Measurements from ENCODE around the gene ZNF446.

Gene ZNF446

DNA sequence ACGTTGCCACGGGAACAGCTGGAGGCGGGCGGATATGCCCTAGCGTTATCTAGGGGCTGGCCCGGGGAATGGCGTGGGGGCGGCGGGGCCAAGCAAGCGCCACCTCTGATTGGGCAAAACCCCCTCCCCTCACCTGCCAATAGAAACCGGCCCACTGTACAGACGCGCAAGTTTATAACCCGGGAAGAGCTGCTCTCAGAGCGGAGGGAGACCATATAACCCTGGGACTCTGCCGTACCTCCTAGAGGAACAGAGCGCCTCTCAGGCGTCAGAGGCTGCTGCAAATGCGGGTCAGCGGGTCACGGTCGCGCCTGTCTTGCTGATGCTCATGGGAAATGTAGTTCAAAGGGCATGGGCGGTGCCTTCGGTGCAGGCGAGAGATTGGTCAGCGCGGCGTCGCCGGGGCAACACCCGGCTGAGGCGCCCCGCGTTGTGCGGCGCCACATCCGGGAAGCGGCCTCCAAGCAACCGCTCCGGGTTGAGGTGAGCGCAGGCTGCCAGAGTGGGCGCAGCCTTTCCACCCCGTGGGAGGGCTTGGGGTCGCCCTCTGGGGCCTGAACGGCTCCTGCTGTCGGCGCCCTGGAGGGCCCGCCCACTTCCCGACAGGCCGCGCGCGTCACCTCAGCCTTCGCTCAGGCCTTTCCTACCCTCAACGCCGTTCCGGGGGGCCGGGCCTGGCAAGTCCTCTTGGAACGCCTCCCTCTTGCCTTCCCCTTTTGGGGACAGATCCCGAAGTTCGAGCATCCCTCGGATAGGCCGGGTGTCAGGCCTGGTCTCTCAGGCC, at the start of gene ZNF446:
Gene ZNF446 (plus strand): TSS at position 639 of the 784 bp plus-strand sequence. CDS start 867 bp downstream, outside the sequence.
- TF ChIP-seq, protein P1, sequence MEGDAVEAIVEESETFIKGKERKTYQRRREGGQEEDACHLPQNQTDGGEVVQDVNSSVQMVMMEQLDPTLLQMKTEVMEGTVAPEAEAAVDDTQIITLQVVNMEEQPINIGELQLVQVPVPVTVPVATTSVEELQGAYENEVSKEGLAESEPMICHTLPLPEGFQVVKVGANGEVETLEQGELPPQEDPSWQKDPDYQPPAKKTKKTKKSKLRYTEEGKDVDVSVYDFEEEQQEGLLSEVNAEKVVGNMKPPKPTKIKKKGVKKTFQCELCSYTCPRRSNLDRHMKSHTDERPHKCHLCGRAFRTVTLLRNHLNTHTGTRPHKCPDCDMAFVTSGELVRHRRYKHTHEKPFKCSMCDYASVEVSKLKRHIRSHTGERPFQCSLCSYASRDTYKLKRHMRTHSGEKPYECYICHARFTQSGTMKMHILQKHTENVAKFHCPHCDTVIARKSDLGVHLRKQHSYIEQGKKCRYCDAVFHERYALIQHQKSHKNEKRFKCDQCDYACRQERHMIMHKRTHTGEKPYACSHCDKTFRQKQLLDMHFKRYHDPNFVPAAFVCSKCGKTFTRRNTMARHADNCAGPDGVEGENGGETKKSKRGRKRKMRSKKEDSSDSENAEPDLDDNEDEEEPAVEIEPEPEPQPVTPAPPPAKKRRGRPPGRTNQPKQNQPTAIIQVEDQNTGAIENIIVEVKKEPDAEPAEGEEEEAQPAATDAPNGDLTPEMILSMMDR (IDR thresholded peaks at IDR 0.05; ENCODE audit: low read depth, low read length): no peak
- TF ChIP-seq EZH2phosphoT487 (IDR thresholded peaks at IDR 0.05; ENCODE audit: low read depth): no peak
- H3K9me3 ChIP-seq (ENCODE audit: insufficient read depth, low read length): no peaks in the 10 kb centered on the region
- peak within 1 kb of the TSS; percentile 83 for H3K4me3 ChIP-seq (ENCODE audit: low read length)
- no peaks in the 10 kb centered on the region for H3K27me3 ChIP-seq (ENCODE audit: low read depth, low read length)
- no peaks in the 10 kb centered on the region for H3K79me2 ChIP-seq (ENCODE audit: low read length)
- peak within 1 kb of the TSS; percentile 86 for H3K4me2 ChIP-seq (ENCODE audit: low read length)
- peaks cover 13% of the 10 kb centered on the region for H3K36me3 ChIP-seq (replicated peaks; ENCODE audit: low read depth, low read length)
- no peaks in the 10 kb centered on the region for H4K20me1 ChIP-seq (ENCODE audit: insufficient read depth, low read length)
- H2AFZ ChIP-seq (ENCODE audit: low read depth, low read length): peak within 1 kb of the TSS; percentile 64
- peaks cover 25% of the 10 kb centered on the region for H3K4me1 ChIP-seq (ENCODE audit: low read length)
- peak within 1 kb of the TSS; percentile 83 for H3K27ac ChIP-seq (ENCODE audit: low read length)
- peak within 1 kb of the TSS; percentile 84 for H3K9ac ChIP-seq (ENCODE audit: low read length)

DNA sequence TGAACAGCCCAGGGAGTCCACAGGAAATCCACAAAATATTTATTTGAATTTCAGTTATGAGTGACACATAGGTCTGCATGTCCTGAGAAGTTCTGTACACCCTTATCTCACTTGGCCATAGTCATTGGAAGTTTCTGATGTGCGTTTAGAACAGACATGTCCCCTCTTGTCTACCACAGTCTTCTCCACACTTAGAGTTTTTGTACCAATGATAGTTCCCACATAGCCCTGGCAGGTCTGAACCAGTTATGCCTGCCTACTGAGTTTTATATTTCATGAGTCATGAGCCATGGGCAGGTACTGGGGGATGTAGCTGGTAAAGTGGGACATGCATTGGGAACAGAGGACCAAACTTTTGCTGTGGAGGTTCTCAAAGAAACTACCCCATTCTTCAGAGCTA, 47.5 kb upstream of the ZNF446 start:
- Histone ChIP-seq H3K27me3 (ENCODE audit: low read depth, low read length) (no peaks in the 10 kb centered on the region), H3K4me2 (ENCODE audit: low read length) (no peak overlapping the region), H3K4me1 (ENCODE audit: low read length) (no peaks in the 10 kb centered on the region), H3K79me2 (ENCODE audit: low read length) (no peaks in the 10 kb centered on the region), H2AFZ (ENCODE audit: low read depth, low read length) (no peak overlapping the region), H4K20me1 (ENCODE audit: insufficient read depth, low read length) (no peaks in the 10 kb centered on the region), H3K9ac (ENCODE audit: low read length) (no peak overlapping the region), H3K4me3 (ENCODE audit: low read length) (no peak overlapping the region), H3K36me3 (replicated peaks; ENCODE audit: low read depth, low read length) (peaks cover 11% of the 10 kb centered on the region), H3K9me3 (ENCODE audit: insufficient read depth, low read length) (no peaks in the 10 kb centered on the region), H3K27ac (ENCODE audit: low read length) (no peak overlapping the region)
- TF ChIP-seq EZH2phosphoT487 (IDR thresholded peaks at IDR 0.05; ENCODE audit: low read depth): no peak
- TF ChIP-seq, protein P1 (IDR thresholded peaks at IDR 0.05; ENCODE audit: low read depth, low read length): no peak

DNA sequence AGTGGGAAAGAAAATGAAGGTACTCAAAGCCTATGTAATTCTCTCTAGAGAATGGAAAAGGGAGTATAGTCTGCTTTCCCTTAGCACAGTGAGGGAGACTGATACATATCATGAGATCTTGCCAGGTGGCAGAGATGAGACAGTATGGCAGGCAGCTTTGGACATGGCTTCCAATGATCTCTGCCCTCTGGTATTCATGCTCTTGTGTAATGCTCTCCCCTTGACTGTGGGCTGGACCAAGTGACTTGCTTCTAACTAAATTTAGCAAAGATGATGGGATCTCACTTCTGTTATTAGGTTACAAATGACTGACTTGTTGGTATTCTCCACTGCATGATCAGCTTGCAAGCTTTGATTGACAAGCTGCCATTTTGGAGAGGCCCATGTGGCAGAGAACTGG, 46.4 kb upstream of the ZNF446 start:
- Histone ChIP-seq H3K79me2 (ENCODE audit: low read length) (no peaks in the 10 kb centered on the region), H2AFZ (ENCODE audit: low read depth, low read length) (no peak overlapping the region), H3K36me3 (replicated peaks; ENCODE audit: low read depth, low read length) (peaks cover 20% of the 10 kb centered on the region), H3K9me3 (ENCODE audit: insufficient read depth, low read length) (no peaks in the 10 kb centered on the region), H4K20me1 (ENCODE audit: insufficient read depth, low read length) (no peaks in the 10 kb centered on the region), H3K27ac (ENCODE audit: low read length) (no peak overlapping the region), H3K4me1 (ENCODE audit: low read length) (no peaks in the 10 kb centered on the region), H3K27me3 (ENCODE audit: low read depth, low read length) (no peaks in the 10 kb centered on the region), H3K4me3 (ENCODE audit: low read length) (no peak overlapping the region), H3K9ac (ENCODE audit: low read length) (no peak overlapping the region), H3K4me2 (ENCODE audit: low read length) (no peak overlapping the region)
- TF ChIP-seq, protein P1 (IDR thresholded peaks at IDR 0.05; ENCODE audit: low read depth, low read length): no peak
- no peak for TF ChIP-seq EZH2phosphoT487 (IDR thresholded peaks at IDR 0.05; ENCODE audit: low read depth)

DNA sequence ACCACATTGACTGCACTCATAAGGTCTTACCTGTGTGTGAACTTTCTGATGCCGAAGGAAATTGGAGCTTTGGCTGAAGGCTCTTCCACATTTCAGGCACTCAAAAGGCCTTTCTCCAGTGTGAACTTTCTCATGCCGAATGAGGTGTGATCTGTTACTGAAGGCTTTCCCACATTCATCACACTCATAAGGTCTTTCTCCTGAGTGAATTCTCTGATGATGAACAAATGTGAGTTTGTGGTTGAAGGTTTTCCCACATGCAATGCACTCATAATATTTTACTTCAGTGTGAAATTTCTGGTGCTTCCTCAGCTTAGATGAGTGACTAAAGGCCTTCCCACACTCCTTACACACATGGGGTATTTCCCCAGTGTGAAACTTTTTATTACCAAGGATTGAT, 41.9 kb upstream of the ZNF446 start:
- Histone ChIP-seq H3K4me3 (ENCODE audit: low read length) (no peak overlapping the region), H3K4me2 (ENCODE audit: low read length) (no peak overlapping the region), H3K79me2 (ENCODE audit: low read length) (no peaks in the 10 kb centered on the region), H4K20me1 (ENCODE audit: insufficient read depth, low read length) (no peaks in the 10 kb centered on the region), H3K27ac (ENCODE audit: low read length) (no peak overlapping the region), H3K36me3 (replicated peaks; ENCODE audit: low read depth, low read length) (peaks cover 21% of the 10 kb centered on the region), H3K9ac (ENCODE audit: low read length) (no peak overlapping the region), H3K9me3 (ENCODE audit: insufficient read depth, low read length) (no peaks in the 10 kb centered on the region), H2AFZ (ENCODE audit: low read depth, low read length) (no peak overlapping the region), H3K27me3 (ENCODE audit: low read depth, low read length) (no peaks in the 10 kb centered on the region), H3K4me1 (ENCODE audit: low read length) (no peaks in the 10 kb centered on the region; the same call in 1 of the 2 replicates)
- TF ChIP-seq, protein P1 (IDR thresholded peaks at IDR 0.05; ENCODE audit: low read depth, low read length): no peak
- no peak for TF ChIP-seq EZH2phosphoT487 (IDR thresholded peaks at IDR 0.05; ENCODE audit: low read depth)
